PFSK-1 (cell line): ENCODE data around the gene ATXN2.

Experiments used
- FOXP2 ChIP-seq: optimal IDR thresholded peaks from 2 replicates; pipeline ENCODE3; 2011; ENCODE audit warnings: borderline replicate concordance, control low read depth, inconsistent platforms; ENCODE audit not compliant: insufficient read depth; ENCODE audit errors: extremely low read length, extremely low read depth
- POLR2AphosphoS5 ChIP-seq: IDR thresholded peaks from 2 replicates; pipeline ENCODE4 v1.6.1; 2012; ENCODE audit warnings: low read depth, mild to moderate bottlenecking, control low read depth, low read length, moderate library complexity
- REST ChIP-seq, 2 experiments: IDR thresholded peaks; 2 replicates each; pipeline versions ENCODE4 v1.6.1 to v1.8.0; 2011 to 2012; ENCODE audit warnings: low read depth in 2 of 2, low read length in 2 of 2, control low read depth in 1 of 2, inconsistent platforms in 1 of 2, mild to moderate bottlenecking in 1 of 2, moderate library complexity in 1 of 2; ENCODE audit not compliant: insufficient read depth in 1 of 2
- SIN3A ChIP-seq: IDR thresholded peaks from 2 replicates; pipeline ENCODE4 v1.6.1; 2012; ENCODE audit warnings: mild to moderate bottlenecking, low read length, moderate library complexity, borderline replicate concordance; ENCODE audit not compliant: insufficient read depth
- TAF1 ChIP-seq: IDR thresholded peaks from 2 replicates; pipeline ENCODE4 v1.6.1; 2012; ENCODE audit warnings: low read length, control low read depth, borderline replicate concordance; ENCODE audit not compliant: insufficient read depth

ATXN2 gene

DNA sequence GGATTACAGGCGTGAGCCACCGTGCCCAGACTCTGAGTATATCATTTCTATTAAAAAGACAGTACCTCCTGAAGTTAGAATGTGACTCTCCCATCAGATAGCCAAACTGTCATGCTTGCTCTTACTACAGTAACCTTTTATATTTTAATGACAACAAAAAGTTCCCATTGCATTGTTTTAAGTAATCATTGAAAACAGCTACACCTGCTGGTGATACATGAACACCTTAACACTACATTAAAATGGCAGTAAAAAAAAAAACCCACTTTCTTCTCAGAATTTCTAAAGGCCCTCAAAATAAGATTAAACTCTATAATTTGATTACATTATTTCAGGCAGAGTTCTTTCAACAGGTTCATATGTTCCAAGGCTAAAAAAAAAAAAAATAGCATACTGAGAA lies 116.7 kb downstream of the ATXN2 start:
- TF ChIP-seq POLR2AphosphoS5 (no peak), TAF1 (no peak), FOXP2 (no peak), SIN3A (no peak), REST (IDR thresholded peaks at IDR 0.05; ENCODE audit: insufficient read depth in 1 of 2, low read depth in 2 of 2, low read length in 2 of 2) (no peak)

DNA sequence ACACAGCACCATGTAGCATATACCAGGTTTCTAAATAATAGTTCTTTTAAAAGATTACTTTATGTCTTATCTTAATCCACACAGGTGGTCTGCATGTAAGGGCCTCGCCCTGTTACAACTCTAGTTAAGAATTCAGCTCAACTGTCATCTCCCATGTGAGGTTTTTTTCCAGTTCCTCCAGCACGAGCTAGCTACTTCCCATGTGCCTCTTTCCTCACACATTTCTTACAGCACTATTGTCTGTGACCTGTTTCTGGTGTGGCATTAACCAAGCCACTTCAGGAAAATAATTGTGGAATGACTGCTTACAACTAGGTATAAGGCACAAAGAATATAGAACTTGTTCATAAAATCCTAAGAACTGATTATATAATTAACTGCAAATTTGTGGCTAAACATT lies 127.9 kb downstream of the ATXN2 start:
- TF ChIP-seq FOXP2 (no peak), POLR2AphosphoS5 (no peak), REST (IDR thresholded peaks at IDR 0.05; ENCODE audit: insufficient read depth in 1 of 2, low read depth in 2 of 2, low read length in 2 of 2) (no peak), SIN3A (no peak), TAF1 (no peak)

GRCh38 chr12:111469401-111469800 lies 129.7 kb downstream of the ATXN2 start:
- TF ChIP-seq TAF1 (no peak), SIN3A (no peak), REST (IDR thresholded peaks at IDR 0.05; ENCODE audit: insufficient read depth in 1 of 2, low read depth in 2 of 2, low read length in 2 of 2) (no peak), POLR2AphosphoS5 (no peak), FOXP2 (no peak)

- TF ChIP-seq REST (IDR thresholded peaks at IDR 0.05; ENCODE audit: insufficient read depth in 1 of 2, low read depth in 2 of 2, low read length in 2 of 2) (no peak), SIN3A (no peak), POLR2AphosphoS5 (no peak), TAF1 (no peak), FOXP2 (no peak)
Measured at GRCh38 chr12:111467857-111468241, 131.3 kb downstream of the ATXN2 start.
